GM18909 (cell line): ENCODE measurements around the gene MASP1.
A peak's percentile ranks its signal among the peaks of the same experiment; 100 is the strongest.
"Not testable (repeated sequence)": the region's sequence is repeated elsewhere in the genome, so short reads cannot be mapped to it uniquely, and the experiment has no call there.

Source experiments
- ATAC-seq: cut with Tn5 transposase; IDR thresholded peaks from one replicate; pipeline ENCODE4 v1.9.1; 2021; ENCODE audit warnings: mild to moderate bottlenecking; ENCODE audit not compliant: unreplicated experiment, poor library complexity

The MASP1 gene

GRCh38 chr3:187237741-187238140 is 53.8 kb downstream of the MASP1 start:
- no peak for ATAC-seq

GRCh38 chr3:187236962-187237361 is 54.6 kb downstream of the MASP1 start:
- ATAC-seq: no peak

DNA sequence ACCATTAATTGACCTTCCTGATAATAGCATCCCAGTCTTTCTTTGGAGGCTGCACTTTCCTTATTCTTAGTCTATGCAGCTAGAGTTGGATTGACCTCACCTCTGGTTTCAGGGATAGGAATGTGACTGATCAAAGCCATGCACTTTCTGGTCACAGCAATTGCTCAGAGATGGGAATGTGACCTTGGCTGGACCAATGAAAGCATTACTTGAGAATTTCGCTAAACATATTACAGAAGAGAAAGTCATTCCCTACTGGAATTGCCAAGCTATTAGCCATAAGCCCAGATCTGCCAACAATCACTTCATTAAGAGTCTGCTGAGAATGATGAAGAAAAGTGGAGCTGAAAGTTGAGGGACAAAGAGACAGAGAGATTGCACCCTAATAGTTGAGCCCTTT is 61.5 kb downstream of the MASP1 start:
- no peak for ATAC-seq

DNA sequence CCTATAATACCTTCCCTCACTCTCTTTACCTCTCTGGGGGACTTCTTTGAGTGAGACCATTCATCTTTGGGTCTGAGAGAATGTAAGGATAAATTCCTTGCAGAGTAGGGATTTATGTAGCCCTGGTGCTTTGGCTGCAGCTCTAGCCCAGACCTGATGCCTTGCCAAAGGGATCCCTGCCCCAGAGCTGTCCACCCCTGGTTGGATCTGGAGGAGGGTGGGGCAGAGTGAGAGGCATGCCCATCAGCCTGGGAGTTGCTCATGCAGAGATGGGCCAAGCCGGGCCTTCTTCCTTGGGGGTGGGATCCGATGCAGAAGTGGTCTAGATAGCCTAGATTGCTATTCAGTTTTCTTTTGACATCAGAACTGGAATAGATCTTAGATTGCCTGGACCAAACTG is 62.8 kb downstream of the MASP1 start:
- no peak for ATAC-seq

- ATAC-seq: no peak
These were observed 63.8 kb downstream of the MASP1 start for GRCh38 chr3:187227658-187228258.

DNA sequence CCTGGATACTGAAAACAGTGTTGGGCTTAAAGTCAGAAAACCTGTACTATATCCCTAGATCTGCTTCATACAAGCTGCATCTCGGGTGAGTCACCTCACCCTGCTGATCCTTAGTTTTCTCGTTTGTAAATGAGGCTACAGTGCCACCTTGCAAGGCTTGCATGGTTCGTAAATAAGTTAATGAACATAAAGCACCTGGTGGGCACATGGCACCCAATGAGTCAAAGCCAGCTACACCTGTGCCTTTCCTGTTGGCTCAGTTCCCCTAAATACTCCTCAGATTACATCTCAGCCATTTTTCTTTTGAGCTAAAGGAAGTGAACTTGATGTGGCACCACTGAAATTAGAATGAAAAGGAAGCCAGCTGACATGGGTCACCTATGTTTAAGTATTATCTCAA is 67.7 kb downstream of the MASP1 start:
- no peak for ATAC-seq

- ATAC-seq: no peak
These were observed 68.7 kb downstream of the MASP1 start for GRCh38 chr3:187222801-187223200.

DNA sequence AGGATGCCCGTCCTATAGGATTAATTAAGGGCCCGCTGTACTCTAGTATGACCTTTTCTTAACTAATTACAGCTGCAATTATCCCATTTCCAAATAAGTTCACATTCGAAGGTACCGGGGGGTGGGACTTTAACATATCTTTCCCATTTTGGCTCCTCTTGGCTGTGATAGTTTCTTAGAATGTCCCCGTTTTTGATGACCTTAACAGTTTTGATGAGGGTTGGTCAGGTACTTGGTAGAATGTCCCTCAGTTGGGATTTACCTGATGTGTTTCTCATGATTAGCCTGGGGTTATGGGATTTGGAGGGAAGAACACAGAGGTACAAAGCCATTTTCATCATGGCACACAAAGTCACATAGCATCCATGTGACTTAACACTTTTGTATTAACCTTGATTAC is 76.1 kb downstream of the MASP1 start:
- ATAC-seq: no peak

- no peak for ATAC-seq
These were observed 77.9 kb downstream of the MASP1 start for GRCh38 chr3:187213616-187214015.

GRCh38 chr3:187212705-187213104 is 78.8 kb downstream of the MASP1 start:
- no peak for ATAC-seq

DNA sequence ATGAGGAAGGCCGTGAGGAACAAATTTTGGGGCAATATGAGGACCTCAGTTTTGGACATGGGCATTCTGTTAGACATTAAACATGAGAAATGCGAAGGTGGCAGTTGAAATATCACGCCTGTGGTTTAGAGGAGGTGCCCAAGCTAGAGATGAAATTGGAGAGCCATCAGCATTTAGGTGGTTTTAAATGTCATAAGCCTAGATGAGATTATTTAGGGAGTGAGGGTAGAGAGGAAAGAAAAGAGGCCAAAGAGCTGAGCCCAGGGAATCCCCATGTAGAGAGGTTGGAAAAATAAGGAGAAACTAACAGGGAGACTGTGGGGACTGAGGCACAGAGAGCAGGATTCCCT is 79.4 kb downstream of the MASP1 start:
- ATAC-seq: no peak

DNA sequence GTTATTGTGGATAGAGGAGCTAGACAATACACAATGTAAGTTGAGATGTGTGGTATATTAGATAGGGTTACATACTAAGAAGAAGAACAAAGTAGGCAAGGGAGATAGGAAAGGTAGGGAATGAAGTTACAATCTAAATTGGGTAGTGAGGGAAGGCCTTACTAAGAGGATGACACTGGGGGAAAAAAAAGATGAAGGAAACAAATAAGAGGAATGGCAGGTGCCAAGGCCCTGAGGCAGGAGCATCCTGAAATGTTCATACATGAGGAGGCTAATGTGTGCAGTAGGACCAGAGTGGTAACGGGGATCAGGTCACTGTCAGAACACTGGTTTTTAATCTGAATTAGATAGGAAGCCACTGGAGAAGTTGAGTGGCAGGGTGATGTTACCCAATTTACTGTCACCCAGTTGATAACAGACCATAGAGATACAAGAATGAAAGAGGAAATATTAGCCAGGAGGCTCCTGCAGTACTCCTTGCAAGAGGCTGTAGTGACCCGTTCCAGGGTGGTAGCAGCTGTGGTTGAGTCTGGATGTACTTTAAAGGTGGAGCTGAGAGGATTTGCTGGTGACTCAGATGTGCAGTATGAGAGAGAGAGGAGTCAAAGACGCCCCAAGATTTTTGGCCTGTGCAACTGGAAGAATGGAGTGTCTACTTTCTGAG is 79.9 kb downstream of the MASP1 start:
- no peak for ATAC-seq

DNA sequence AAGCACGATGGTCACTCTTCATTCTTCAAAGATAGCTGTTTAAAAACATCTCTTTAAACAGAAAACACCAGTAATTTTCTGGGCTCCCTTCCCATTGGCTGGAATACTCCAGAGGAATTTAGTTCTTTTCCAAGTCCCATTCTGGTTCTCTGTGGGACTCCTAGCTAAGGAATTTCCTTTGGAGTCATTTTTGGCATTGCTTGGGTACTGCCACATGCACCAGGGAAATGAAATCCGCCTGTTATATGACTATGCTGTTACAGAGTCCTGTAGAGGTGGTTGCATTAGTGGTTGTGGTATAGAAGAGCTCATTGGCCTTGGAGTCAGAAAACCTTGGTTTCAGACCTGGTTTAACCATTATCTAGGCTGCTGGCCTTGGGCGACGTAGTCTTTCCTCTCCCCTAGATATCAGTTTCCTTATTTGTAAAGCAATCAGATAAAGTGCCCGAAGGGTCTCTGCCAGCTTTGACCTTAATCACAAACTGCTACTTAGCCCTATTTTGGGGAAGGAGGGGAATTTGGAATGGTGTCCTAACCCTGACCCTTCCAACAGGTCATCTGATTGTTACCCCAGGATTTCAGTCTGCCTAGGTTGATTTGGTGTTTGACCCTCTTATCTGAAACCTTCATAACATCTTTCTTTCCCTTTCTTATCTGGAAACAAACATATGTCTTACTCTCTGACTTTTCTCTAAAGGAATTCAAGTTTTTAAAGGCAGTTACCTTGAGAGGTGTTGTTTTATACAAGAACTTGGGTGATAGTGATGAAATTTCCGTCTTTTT is 80.8 kb downstream of the MASP1 start:
- ATAC-seq: peak; percentile 98

DNA sequence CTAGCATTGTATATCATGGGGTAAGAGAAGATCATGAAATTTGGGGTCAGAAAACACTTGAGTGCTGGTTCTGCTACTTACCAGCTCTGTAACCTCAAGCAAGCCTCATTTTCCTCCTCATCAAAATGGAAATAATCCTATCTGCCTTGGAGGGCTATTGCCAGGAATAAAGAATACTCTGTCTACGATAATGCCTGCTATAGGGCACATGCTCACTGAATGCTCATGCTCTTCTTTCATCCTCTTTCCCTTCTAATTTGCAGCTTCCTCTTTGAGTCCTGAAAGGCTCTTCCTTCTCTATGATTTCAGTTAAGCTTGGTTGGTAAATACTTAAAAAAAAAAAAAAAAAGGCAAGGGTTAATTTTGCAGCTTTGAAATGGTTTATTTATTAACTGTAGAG is 81.4 kb downstream of the MASP1 start:
- no peak for ATAC-seq

- no peak for ATAC-seq
These were observed 82.0 kb downstream of the MASP1 start for GRCh38 chr3:187209491-187209890.

- no peak for ATAC-seq
These were observed 83.4 kb downstream of the MASP1 start for GRCh38 chr3:187208159-187208558.

DNA sequence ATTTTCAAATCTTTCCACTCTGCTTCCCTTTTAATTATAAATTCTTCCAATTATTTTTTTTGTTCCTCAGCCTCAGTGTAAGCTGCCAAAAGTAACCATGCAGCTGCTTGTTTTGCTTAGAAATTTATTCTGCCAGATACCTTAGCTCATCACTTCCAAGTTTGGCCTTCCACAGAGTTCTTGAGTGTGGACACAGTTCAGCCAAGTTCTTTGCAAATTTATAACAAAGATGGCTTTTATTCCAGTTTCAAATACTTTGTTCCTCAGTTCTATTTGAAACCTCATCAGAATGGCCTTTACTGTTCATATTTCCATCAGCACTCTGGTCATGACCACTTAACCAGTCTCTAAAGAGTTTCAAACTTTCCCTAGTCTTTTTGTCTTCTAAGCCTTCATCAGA is 83.9 kb downstream of the MASP1 start:
- ATAC-seq: no peak

- ATAC-seq: no peak
These were observed 84.5 kb downstream of the MASP1 start for GRCh38 chr3:187207062-187207461.

- no peak for ATAC-seq
These were observed 85.9 kb downstream of the MASP1 start for GRCh38 chr3:187205683-187206082.

DNA sequence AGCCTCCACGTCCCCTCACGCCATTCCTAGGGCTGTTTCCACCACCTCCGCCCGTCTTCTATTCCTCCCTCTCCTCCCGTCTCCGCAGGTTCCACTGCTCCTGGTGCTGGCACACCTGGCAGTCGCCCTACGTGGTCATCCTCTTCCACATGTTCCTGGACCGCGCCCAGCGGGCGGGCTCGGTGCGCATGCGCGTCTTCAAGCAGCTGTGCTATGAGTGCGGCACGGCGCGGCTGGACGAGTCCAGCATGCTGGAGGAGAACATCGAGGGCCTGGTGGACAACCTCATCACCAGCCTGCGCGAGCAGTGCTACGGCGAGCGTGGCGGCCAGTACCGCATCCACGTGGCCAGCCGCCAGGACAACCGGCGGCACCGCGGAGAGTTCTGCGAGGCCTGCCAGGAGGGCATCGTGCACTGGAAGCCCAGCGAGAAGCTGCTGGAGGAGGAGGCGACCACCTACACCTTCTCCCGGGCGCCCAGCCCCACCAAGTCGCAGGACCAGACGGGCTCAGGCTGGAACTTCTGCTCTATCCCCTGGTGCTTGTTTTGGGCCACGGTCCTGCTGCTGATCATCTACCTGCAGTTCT is 92.0 kb downstream of the MASP1 start:
- ATAC-seq: not testable (repeated sequence)

DNA sequence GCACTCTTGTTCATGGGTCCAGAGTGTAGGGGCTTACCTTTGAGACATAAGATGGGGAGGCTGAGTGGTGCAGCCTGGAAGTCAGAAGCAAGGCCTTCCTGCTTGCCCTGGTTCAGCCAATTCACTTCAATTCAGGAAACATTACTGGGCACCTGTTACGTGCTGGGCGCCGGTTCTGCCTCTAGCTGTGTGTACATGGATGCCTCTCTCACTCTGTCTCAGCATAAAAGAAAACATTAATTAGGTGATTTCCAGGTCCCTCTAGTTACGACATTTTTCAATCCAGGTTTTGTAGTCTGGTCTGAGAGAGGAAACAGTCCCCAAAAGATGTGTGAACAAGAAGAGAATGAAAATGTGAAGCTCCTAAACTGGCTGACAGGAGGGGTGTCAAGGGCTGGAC is 93.0 kb downstream of the MASP1 start:
- ATAC-seq: no peak

- no peak for ATAC-seq
These were observed 94.2 kb downstream of the MASP1 start, which contains the start of gene RTP1 for GRCh38 chr3:187197335-187197649. Gene RTP1 (plus strand): TSS chr3:187197486. CDS start chr3:187197516, 30 bp downstream.
